ENCODE results near the gene GSTM3.

DNA sequence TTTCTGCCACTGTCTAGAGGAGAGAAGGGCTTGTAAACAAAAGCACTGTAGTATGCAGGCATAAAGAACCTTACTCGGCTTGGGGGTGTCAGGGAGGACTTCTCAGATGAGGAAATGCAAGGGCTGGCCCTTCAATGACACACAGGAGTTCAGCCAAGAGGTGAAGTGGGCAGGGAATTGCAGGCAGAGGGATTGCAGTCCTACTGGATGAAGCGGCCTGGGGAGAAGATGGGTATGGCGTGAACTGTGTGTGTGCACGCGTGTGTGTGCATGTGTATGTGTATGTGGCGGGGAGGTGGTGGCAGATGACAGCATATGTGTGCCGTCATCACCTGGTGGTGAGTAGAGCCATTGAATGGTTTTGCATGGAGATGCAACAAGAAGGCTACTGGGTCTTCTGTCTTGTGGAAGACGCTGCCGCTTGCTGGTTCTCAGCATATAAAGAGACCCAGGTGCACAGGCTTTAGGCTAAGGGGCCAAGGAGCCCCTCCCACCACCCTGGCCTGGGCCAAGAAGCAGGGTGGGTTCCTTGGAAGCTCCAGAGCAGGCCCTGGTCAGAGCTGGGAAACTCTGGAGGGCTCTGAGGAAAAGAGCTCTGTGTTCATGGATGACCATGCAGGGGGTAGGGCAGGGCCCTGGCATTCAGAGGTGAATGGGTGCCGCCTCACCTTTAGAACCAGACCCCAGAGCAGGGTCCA lies 26.9 kb upstream of the GSTM3 start:
- TF ChIP-seq, protein P1, sequence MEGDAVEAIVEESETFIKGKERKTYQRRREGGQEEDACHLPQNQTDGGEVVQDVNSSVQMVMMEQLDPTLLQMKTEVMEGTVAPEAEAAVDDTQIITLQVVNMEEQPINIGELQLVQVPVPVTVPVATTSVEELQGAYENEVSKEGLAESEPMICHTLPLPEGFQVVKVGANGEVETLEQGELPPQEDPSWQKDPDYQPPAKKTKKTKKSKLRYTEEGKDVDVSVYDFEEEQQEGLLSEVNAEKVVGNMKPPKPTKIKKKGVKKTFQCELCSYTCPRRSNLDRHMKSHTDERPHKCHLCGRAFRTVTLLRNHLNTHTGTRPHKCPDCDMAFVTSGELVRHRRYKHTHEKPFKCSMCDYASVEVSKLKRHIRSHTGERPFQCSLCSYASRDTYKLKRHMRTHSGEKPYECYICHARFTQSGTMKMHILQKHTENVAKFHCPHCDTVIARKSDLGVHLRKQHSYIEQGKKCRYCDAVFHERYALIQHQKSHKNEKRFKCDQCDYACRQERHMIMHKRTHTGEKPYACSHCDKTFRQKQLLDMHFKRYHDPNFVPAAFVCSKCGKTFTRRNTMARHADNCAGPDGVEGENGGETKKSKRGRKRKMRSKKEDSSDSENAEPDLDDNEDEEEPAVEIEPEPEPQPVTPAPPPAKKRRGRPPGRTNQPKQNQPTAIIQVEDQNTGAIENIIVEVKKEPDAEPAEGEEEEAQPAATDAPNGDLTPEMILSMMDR (IDR thresholded peaks at IDR 0.05; ENCODE audit: low read length) = no peak
- no peak for TF ChIP-seq EZH2 (IDR thresholded peaks at IDR 0.05; ENCODE audit: borderline replicate concordance, low read length)

Measured in OCI-LY1 (cell line).